ENCODE data around the gene RPS19BP1.

- TF ChIP-seq CTCF (IDR thresholded peaks at IDR 0.05) (no peak), POLR2A (IDR thresholded peaks at IDR 0.05) (no peak)
Observed at GRCh38 chr22:39537975-39538374, 5.4 kb upstream of the RPS19BP1 start.
